HepG2 (cell line): ENCODE measurements around the gene TM9SF3. TPM values are rescaled to one million over a fixed set of nuclear protein-coding genes. Genes with fewer than 3 reads are reported as not detected.

Experiments
- CBFB ChIP-seq: sonication (generic); formaldehyde crosslinking; IDR thresholded peaks from 2 replicates; pipeline ENCODE4 v1.4.0; 2020; ENCODE audit warnings: missing genetic modification reagents
- DMAP1 ChIP-seq: IDR thresholded peaks from 2 replicates; pipeline ENCODE4 v1.6.1; 2016
- FOXA3 ChIP-seq: IDR thresholded peaks from 2 replicates; pipeline ENCODE4 v1.6.1; 2016; ENCODE audit warnings: missing genetic modification reagents, missing compliant biosample characterization
- ISL2 ChIP-seq: sonication (generic); formaldehyde crosslinking; IDR thresholded peaks from 2 replicates; pipeline ENCODE4 v1.5.0; 2020; ENCODE audit warnings: missing genetic modification reagents
- LCORL ChIP-seq, 2 experiments: fragments of 450-650 bp in 1 of 2; sonication (generic) in 1 of 2; formaldehyde crosslinking in 1 of 2; IDR thresholded peaks; 2 replicates each; pipeline versions ENCODE4 v1.5.0 to v1.6.1; 2017 to 2020; ENCODE audit warnings: antibody characterized with exemption in 1 of 2, missing genetic modification reagents in 1 of 2
- MBD4 ChIP-seq: IDR thresholded peaks from 2 replicates; pipeline ENCODE4 v1.6.1; 2012; ENCODE audit warnings: low read length, inconsistent platforms, borderline replicate concordance
- NR2F6 ChIP-seq, 2 experiments: IDR thresholded peaks; 2 replicates each; pipeline ENCODE4 v1.6.1; 2016; ENCODE audit warnings: antibody characterized with exemption in 1 of 2, mild to moderate bottlenecking in 1 of 2
- PCBP1 ChIP-seq: fragments of 200-400 bp; formaldehyde crosslinking; IDR thresholded peaks from 2 replicates; pipeline ENCODE4 v1.6.1; 2017; ENCODE audit warnings: mild to moderate bottlenecking, low read depth, low read length, borderline replicate concordance
- RBFOX2 ChIP-seq: fragments of 200-400 bp; formaldehyde crosslinking; IDR thresholded peaks from 2 replicates; pipeline ENCODE4 v1.6.1; 2017; ENCODE audit warnings: low read depth, mild to moderate bottlenecking, low read length
- SCMH1 ChIP-seq: sonication (generic); formaldehyde crosslinking; IDR thresholded peaks from 2 replicates; pipeline ENCODE4 v1.9.0; 2021; ENCODE audit warnings: missing genetic modification reagents, mild to moderate bottlenecking, borderline replicate concordance
- ZFX ChIP-seq: sonication (generic); formaldehyde crosslinking; IDR thresholded peaks from 2 replicates; pipeline ENCODE4 v1.4.0; 2020; ENCODE audit warnings: mild to moderate bottlenecking, low read depth, missing genetic modification reagents, moderate library complexity
- ZNF12 ChIP-seq: sonication (generic); formaldehyde crosslinking; IDR thresholded peaks from 2 replicates; pipeline ENCODE4 v1.5.0; 2020; ENCODE audit warnings: missing genetic modification reagents
- ZNF543 ChIP-seq: sonication (generic); formaldehyde crosslinking; IDR thresholded peaks from 2 replicates; pipeline ENCODE4 v1.4.0; 2020; ENCODE audit warnings: mild to moderate bottlenecking, missing genetic modification reagents
- ZNF678 ChIP-seq: sonication (generic); formaldehyde crosslinking; IDR thresholded peaks from 2 replicates; pipeline ENCODE4 v1.4.0; 2020; ENCODE audit warnings: mild to moderate bottlenecking, missing genetic modification reagents
- ZSCAN20 ChIP-seq: sonication (generic); formaldehyde crosslinking; IDR thresholded peaks from 2 replicates; pipeline ENCODE4 v1.4.0; 2020; ENCODE audit warnings: missing genetic modification reagents, mild to moderate bottlenecking, borderline replicate concordance
- ZZZ3 ChIP-seq: sonication (generic); formaldehyde crosslinking; IDR thresholded peaks from 2 replicates; pipeline ENCODE4 v1.4.0; 2020; ENCODE audit warnings: missing genetic modification reagents, mild to moderate bottlenecking, borderline replicate concordance
- polyA plus RNA-seq, 8 experiments: library from polyadenylated mRNA; depleted of rRNA in 3 of 8; stranded (reverse) in 7 of 8; unstranded in 1 of 8; fragments of >200 nt; fragmentation: Illumina TruSeq in 4 of 8; extraction: Trizol in 4 of 8; gene quantifications; 2 replicates each; pipeline versions ENCODE4 v1.2.1 to v1.2.3, GENCODE V29; 2011 to 2016; ENCODE audit warnings: low read depth in 4 of 8, missing spikeins in 1 of 8, mixed read lengths in 1 of 8; ENCODE audit not compliant: insufficient read depth in 1 of 8
- total RNA-seq, 5 experiments: library from RNA; depleted of rRNA; stranded (reverse); fragments of >200 nt; fragmentation: Illumina TruSeq; extraction: Trizol; gene quantifications; 2 replicates each; pipeline ENCODE4 v1.2.3, GENCODE V29; 2016; ENCODE audit warnings: low read depth in 1 of 5
- TF ChIP-seq, protein P1 (sequence below): sonication (generic); formaldehyde crosslinking; IDR thresholded peaks from 2 replicates; pipeline ENCODE4 v1.4.0; 2020; ENCODE audit warnings: mild to moderate bottlenecking, low read depth, missing genetic modification reagents
- TF ChIP-seq, protein P2 (sequence below): sonication (generic); formaldehyde crosslinking; IDR thresholded peaks from 2 replicates; pipeline ENCODE4 v1.8.0; 2022; ENCODE audit warnings: low read depth, missing genetic modification reagents
- TF ChIP-seq, protein P3 (sequence below): sonication (generic); formaldehyde crosslinking; IDR thresholded peaks from 2 replicates; pipeline ENCODE4 v1.4.0; 2020; ENCODE audit warnings: missing genetic modification reagents, low read depth, mild to moderate bottlenecking, borderline replicate concordance
- TF ChIP-seq, protein P4 (sequence below): sonication (generic); formaldehyde crosslinking; IDR thresholded peaks from 2 replicates; pipeline ENCODE4 v1.4.0; 2020; ENCODE audit warnings: missing genetic modification reagents, borderline replicate concordance

TM9SF3 gene
- total and polyA plus RNA-seq, 2 of the 13 experiments (the other 11 are each of a cell fraction or from before 2014, with no cell fraction given): 43.8 to 120 TPM

DNA sequence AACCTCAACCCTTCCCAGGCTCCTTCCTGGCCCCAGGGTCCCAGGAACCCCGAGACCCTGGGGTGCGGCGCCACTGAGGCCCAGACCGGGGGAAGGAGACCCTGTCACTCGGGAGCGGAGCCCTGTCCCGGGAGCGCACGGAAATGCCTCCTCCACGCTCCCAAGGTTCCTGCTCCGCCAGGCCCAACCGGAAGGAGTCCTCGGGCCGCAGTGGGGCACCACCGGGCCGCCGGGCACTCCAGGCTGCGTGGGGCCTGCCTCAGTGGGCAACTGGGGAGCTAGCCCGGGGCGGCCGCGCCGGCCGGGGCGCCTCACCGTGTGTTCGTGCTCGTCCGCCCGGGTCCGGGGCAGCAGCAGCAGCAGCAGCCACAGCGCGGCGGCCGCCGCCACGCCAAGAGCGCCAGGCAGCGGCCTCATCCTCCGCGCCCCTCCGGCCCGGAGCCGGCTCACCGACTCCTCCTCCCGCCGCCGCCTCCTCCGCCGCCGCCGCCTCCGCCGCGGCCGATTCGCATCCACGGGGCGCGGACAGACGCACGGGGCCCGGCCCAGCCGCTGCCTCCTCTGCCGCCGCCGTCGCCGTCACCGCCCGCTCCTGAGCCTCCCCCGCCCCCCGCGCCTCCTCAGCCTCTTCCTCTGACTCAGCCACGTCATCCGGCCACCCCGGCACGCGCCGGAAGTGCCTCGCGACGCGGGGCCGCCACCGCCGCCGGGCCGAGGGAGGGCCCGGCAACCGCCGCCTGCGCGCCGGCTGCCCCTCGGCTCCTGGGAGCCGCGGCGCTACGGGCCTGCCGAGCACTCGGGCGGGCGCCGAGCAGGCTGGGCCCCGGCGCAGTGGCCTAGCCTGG lies at the start of gene TM9SF3 (continued):
- TF ChIP-seq FOXA3 (CRISPR knock-in tag) (0 out of 2 replicates have a peak, but pooled peaks have one; percentile 14), MBD4 (no peak), DMAP1 (CRISPR knock-in tag) (0 out of 2 replicates have a peak, but pooled peaks have one; percentile 5), ISL2 (CRISPR knock-in tag) (0 out of 2 replicates have a peak, but pooled peaks have one; percentile 26), ZNF678 (CRISPR knock-in tag) (0 out of 2 replicates have a peak, but pooled peaks have one; percentile 47), SCMH1 (CRISPR knock-in tag) (no peak), ZNF12 (0 out of 2 replicates have a peak, but pooled peaks have one; percentile 27), LCORL (IDR thresholded peaks at IDR 0.05) (no peak), LCORL (CRISPR knock-in tag; IDR thresholded peaks at IDR 0.05) (no peak), ZNF543 (CRISPR knock-in tag) (no peak; the same call in 1 of the 2 replicates), ZZZ3 (CRISPR knock-in tag) (peak; percentile 48; the same call in 1 of the 2 replicates), CBFB (0 out of 2 replicates have a peak, but pooled peaks have one; percentile 49), NR2F6 (IDR thresholded peaks at IDR 0.05) (no peak), NR2F6 (CRISPR knock-in tag; IDR thresholded peaks at IDR 0.05) (no peak), ZSCAN20 (0 out of 2 replicates have a peak, but pooled peaks have one; percentile 30), ZFX (peak; percentile 95), PCBP1 (0 out of 2 replicates have a peak, but pooled peaks have one; percentile 61), RBFOX2 (peak; percentile 89)
- TF ChIP-seq, protein P1, sequence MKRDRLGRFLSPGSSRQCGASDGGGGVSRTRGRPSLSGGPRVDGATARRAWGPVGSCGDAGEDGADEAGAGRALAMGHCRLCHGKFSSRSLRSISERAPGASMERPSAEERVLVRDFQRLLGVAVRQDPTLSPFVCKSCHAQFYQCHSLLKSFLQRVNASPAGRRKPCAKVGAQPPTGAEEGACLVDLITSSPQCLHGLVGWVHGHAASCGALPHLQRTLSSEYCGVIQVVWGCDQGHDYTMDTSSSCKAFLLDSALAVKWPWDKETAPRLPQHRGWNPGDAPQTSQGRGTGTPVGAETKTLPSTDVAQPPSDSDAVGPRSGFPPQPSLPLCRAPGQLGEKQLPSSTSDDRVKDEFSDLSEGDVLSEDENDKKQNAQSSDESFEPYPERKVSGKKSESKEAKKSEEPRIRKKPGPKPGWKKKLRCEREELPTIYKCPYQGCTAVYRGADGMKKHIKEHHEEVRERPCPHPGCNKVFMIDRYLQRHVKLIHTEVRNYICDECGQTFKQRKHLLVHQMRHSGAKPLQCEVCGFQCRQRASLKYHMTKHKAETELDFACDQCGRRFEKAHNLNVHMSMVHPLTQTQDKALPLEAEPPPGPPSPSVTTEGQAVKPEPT (CRISPR knock-in tag): peak; percentile 81; the same call in 1 of the 2 replicates
- TF ChIP-seq, protein P2, sequence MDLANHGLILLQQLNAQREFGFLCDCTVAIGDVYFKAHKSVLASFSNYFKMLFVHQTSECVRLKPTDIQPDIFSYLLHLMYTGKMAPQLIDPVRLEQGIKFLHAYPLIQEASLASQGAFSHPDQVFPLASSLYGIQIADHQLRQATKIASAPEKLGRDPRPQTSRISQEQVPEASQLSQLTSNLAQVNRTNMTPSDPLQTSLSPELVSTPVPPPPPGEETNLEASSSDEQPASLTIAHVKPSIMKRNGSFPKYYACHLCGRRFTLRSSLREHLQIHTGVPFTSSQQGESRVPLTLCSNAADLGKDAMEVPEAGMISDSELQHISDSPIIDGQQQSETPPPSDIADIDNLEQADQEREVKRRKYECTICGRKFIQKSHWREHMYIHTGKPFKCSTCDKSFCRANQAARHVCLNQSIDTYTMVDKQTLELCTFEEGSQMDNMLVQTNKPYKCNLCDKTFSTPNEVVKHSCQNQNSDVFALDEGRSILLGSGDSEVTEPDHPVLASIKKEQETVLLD (CRISPR knock-in tag): peak; percentile 78; the same call in 1 of the 2 replicates
- TF ChIP-seq, protein P3, sequence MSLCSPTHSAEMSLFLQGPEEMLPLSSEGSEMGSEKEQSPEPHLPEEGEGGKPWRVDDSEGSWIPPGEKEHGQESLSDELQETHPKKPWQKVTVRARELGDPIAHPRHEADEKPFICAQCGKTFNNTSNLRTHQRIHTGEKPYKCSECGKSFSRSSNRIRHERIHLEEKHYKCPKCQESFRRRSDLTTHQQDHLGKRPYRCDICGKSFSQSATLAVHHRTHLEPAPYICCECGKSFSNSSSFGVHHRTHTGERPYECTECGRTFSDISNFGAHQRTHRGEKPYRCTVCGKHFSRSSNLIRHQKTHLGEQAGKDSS (CRISPR knock-in tag): peak; percentile 95
- TF ChIP-seq, protein P4, sequence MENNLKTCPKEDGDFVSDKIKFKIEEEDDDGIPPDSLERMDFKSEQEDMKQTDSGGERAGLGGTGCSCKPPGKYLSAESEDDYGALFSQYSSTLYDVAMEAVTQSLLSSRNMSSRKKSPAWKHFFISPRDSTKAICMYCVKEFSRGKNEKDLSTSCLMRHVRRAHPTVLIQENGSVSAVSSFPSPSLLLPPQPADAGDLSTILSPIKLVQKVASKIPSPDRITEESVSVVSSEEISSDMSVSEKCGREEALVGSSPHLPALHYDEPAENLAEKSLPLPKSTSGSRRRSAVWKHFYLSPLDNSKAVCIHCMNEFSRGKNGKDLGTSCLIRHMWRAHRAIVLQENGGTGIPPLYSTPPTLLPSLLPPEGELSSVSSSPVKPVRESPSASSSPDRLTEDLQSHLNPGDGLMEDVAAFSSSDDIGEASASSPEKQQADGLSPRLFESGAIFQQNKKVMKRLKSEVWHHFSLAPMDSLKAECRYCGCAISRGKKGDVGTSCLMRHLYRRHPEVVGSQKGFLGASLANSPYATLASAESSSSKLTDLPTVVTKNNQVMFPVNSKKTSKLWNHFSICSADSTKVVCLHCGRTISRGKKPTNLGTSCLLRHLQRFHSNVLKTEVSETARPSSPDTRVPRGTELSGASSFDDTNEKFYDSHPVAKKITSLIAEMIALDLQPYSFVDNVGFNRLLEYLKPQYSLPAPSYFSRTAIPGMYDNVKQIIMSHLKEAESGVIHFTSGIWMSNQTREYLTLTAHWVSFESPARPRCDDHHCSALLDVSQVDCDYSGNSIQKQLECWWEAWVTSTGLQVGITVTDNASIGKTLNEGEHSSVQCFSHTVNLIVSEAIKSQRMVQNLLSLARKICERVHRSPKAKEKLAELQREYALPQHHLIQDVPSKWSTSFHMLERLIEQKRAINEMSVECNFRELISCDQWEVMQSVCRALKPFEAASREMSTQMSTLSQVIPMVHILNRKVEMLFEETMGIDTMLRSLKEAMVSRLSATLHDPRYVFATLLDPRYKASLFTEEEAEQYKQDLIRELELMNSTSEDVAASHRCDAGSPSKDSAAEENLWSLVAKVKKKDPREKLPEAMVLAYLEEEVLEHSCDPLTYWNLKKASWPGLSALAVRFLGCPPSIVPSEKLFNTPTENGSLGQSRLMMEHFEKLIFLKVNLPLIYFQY (CRISPR knock-in tag): peak; percentile 54; the same call in 1 of the 2 replicates
